Measurements from ENCODE around the gene HIRA.

The HIRA gene

DNA sequence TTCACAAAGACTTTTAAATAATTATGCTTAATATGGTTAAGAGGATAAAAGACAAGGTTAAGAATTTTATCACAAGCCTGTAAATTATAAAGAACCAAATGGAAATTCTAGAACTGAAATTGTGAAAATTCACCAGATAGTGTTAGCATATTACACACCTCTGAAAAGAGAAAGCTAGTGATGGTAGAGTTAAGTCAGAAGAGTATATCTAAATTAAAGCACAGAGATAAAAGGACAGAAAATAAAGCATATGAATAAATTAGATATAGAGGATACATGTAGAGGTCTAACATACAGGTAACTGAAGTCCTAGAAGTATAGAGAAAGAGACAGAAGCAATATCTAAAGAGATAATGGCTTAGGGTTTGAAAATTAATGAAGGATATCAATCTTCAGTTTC, 135.8 kb downstream of the HIRA start:
- no peaks in the 10 kb centered on the region for H3F3A ChIP-seq (ENCODE audit: control insufficient read depth, insufficient read depth)

DNA sequence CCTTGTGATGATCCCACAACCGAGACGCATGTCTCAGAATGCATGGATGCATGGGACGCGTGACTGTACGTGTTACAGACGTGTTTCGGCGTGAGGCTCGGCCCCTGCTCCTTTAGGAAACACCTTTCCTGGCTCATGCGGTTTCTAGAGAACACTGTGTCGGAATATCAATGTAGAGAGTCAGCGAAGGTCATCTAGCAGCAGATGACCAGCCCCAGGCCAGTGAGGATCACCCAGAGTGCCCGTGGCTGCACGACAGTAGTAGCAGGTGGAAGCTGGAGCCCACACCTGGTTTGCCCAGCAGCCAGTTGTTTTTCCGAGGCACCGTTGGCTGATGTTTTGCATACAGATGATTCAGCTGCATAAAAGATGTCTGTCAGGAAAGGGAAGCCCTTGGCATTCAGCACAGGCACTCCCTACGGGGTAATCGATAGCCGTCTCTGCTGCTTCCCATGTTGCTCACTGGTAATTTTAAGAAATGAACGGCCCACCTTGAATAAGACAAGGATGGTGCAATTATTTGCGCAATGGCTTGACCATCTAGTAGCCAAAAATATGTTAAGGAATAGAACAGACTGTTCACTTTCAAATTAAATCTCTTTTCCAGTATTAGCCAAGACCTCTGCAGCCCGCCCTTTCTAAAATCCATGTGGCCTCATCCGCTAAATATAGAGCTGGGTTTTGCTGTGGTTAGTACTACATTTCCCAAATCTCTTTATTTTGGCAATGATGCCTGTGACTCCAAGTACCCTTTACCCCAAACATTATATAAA, 138.9 kb downstream of the HIRA start:
- H3K4me2 ChIP-seq (ENCODE audit: low read length), result peak overlapping the region; percentile 92
- no peaks in the 10 kb centered on the region for H3F3A ChIP-seq (ENCODE audit: control insufficient read depth, insufficient read depth)
- TF ChIP-seq, protein P1, sequence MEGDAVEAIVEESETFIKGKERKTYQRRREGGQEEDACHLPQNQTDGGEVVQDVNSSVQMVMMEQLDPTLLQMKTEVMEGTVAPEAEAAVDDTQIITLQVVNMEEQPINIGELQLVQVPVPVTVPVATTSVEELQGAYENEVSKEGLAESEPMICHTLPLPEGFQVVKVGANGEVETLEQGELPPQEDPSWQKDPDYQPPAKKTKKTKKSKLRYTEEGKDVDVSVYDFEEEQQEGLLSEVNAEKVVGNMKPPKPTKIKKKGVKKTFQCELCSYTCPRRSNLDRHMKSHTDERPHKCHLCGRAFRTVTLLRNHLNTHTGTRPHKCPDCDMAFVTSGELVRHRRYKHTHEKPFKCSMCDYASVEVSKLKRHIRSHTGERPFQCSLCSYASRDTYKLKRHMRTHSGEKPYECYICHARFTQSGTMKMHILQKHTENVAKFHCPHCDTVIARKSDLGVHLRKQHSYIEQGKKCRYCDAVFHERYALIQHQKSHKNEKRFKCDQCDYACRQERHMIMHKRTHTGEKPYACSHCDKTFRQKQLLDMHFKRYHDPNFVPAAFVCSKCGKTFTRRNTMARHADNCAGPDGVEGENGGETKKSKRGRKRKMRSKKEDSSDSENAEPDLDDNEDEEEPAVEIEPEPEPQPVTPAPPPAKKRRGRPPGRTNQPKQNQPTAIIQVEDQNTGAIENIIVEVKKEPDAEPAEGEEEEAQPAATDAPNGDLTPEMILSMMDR (IDR thresholded peaks at IDR 0.05; ENCODE audit: low read depth, low read length, poor library complexity, severe bottlenecking), result no peak
- no peak for TF ChIP-seq EZH2phosphoT487 (IDR thresholded peaks at IDR 0.05; ENCODE audit: borderline replicate concordance, low read length)
- H3K9me3 ChIP-seq (ENCODE audit: control insufficient read depth, insufficient read depth, low read length), result no peaks in the 10 kb centered on the region
- peak overlapping the region; percentile 17; the same call in 1 of the 2 replicates for H3K27ac ChIP-seq (ENCODE audit: low read depth, low read length)
- H3K9me2 ChIP-seq (replicated peaks; ENCODE audit: control insufficient read depth, low read length), result no peaks in the 10 kb centered on the region
- peaks cover 19% of the 10 kb centered on the region for H3K4me1 ChIP-seq (ENCODE audit: control insufficient read depth, low read length)
- no peaks in the 10 kb centered on the region for H3K36me3 ChIP-seq (ENCODE audit: control insufficient read depth, low read length)
- no peaks in the 10 kb centered on the region for H4K20me1 ChIP-seq (ENCODE audit: control insufficient read depth, insufficient read depth, low read depth, low read length)
- peaks cover 10% of the 10 kb centered on the region for H3K79me2 ChIP-seq (ENCODE audit: control insufficient read depth, low read length)
- peak overlapping the region; percentile 96 for H3K4me3 ChIP-seq (ENCODE audit: low read length)
- peaks cover 32% of the 10 kb centered on the region for H3K27me3 ChIP-seq (ENCODE audit: control insufficient read depth, low read length)

More for the DNA sequence above, 135.8 kb downstream of the HIRA start:
- H3K27me3 ChIP-seq (ENCODE audit: control insufficient read depth, low read length), result peaks cover 7% of the 10 kb centered on the region
- H3K4me2 ChIP-seq (ENCODE audit: low read length), result no peak overlapping the region
- H3K36me3 ChIP-seq (ENCODE audit: control insufficient read depth, low read length), result no peaks in the 10 kb centered on the region
- peaks cover 10% of the 10 kb centered on the region for H3K79me2 ChIP-seq (ENCODE audit: control insufficient read depth, low read length)
- H3K9me2 ChIP-seq (replicated peaks; ENCODE audit: control insufficient read depth, low read length), result no peaks in the 10 kb centered on the region
- no peaks in the 10 kb centered on the region for H3K9me3 ChIP-seq (ENCODE audit: control insufficient read depth, insufficient read depth, low read length)
- TF ChIP-seq EZH2phosphoT487 (IDR thresholded peaks at IDR 0.05; ENCODE audit: borderline replicate concordance, low read length), result no peak
- TF ChIP-seq, protein P1 (IDR thresholded peaks at IDR 0.05; ENCODE audit: low read depth, low read length, poor library complexity, severe bottlenecking), result no peak
- no peaks in the 10 kb centered on the region for H4K20me1 ChIP-seq (ENCODE audit: control insufficient read depth, insufficient read depth, low read depth, low read length)
- H3K4me3 ChIP-seq (ENCODE audit: low read length), result no peak overlapping the region
- H3K4me1 ChIP-seq (ENCODE audit: control insufficient read depth, low read length), result peaks cover 19% of the 10 kb centered on the region
- no peak overlapping the region for H3K27ac ChIP-seq (ENCODE audit: low read depth, low read length)

DNA sequence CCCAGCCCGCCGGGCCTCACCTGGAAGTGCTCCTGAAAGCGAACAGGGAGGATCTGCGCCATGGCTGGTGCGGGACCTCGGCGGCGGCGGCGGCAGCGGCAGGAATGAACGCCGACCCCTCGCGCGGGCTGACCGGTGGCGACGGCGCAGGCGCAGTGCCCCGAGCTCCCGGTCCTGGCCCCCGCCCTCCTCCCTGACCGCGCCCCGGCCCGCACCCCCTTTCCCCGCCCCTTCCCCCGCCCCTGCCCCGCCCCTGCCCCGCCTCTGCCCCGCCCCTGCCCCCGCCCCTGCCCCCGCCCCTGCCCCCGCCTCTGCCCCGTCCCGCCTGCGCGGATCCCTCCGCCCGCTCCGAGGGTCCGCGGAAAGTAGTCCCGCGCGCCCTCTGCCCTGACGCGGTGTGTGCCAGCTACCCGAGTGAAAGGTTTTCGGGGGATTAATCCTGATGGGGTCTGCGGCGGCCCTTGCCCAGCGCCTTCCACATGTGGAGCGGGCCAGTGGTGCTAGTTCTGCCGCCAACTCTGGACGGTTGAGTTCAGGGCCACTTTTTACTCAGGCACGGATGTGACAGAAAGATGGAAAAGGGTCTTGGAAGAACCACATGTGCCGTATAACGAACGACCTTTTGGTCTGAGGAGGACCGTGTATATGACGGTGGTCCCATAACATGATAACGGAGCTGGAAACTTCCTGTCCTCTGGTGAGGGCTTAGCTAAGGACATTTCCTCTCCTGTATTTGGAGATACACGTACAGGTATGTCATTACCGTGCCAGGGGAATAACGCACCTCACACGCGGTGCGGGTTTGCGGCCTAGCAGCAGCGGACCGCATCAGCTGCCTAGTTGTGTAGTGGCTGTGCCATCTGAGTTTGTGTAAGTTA, 139.7 kb downstream of the HIRA start, which contains the start of gene CLTCL1:
Gene CLTCL1 (minus strand): TSS at position 140 of the 878 bp plus-strand sequence. CDS start 78 bp downstream, at position 62.
- Histone ChIP-seq H3K36me3 (ENCODE audit: control insufficient read depth, low read length) (no peaks in the 10 kb centered on the region), H3K9me3 (ENCODE audit: control insufficient read depth, insufficient read depth, low read length) (no peaks in the 10 kb centered on the region), H3K4me2 (ENCODE audit: low read length) (peak within 1 kb of the TSS; percentile 92), H3F3A (ENCODE audit: control insufficient read depth, insufficient read depth) (no peaks in the 10 kb centered on the region), H3K9me2 (replicated peaks; ENCODE audit: control insufficient read depth, low read length) (no peaks in the 10 kb centered on the region), H3K4me1 (ENCODE audit: control insufficient read depth, low read length) (peaks cover 19% of the 10 kb centered on the region), H3K4me3 (ENCODE audit: low read length) (peak within 1 kb of the TSS; percentile 96), H3K27me3 (ENCODE audit: control insufficient read depth, low read length) (peaks cover 40% of the 10 kb centered on the region), H3K27ac (ENCODE audit: low read depth, low read length) (peak within 1 kb of the TSS; percentile 17; the same call in 1 of the 2 replicates), H3K79me2 (ENCODE audit: control insufficient read depth, low read length) (peaks cover 10% of the 10 kb centered on the region), H4K20me1 (ENCODE audit: control insufficient read depth, insufficient read depth, low read depth, low read length) (no peaks in the 10 kb centered on the region)
- TF ChIP-seq, protein P1 (IDR thresholded peaks at IDR 0.05; ENCODE audit: low read depth, low read length, poor library complexity, severe bottlenecking), result no peak
- TF ChIP-seq EZH2phosphoT487 (IDR thresholded peaks at IDR 0.05; ENCODE audit: borderline replicate concordance, low read length), result no peak

Measured in DOHH2 (cell line).